ENCODE data around the gene SP100. TPM values are rescaled to one million over a fixed set of nuclear protein-coding genes. Genes with fewer than 3 reads are reported as not detected.
"Not testable (repeated sequence)": the region's sequence is repeated elsewhere in the genome, so short reads cannot be mapped to it uniquely, and the experiment has no call there.

SP100 gene
- total and polyA plus RNA-seq, 2 of the 4 experiments (the other 2 are of a cell fraction), result 50.6 to 69.0 TPM

GRCh38 chr2:230400454-230400853 lies 15.5 kb upstream of the SP100 start:
- Histone ChIP-seq H2AFZ (replicated peaks; ENCODE audit: low read length, poor library complexity) (peak overlapping the region; percentile 26), H3K14ac (replicated peaks; ENCODE audit: low read depth, low read length) (peak overlapping the region; percentile 81; the same call in 1 of the 2 replicates), H3K27me3 (ENCODE audit: control insufficient read depth, insufficient read depth, low read length) (no peaks in the 10 kb centered on the region), H3K23ac (ENCODE audit: low read depth, low read length) (no peak overlapping the region), H3K9me3 (ENCODE audit: control insufficient read depth, insufficient read depth, low read length) (peaks cover 6% of the 10 kb centered on the region; the same call in 1 of the 2 replicates), H3K18ac (ENCODE audit: low read depth, low read length) (no peak overlapping the region), H3K4ac (ENCODE audit: low read depth, low read length) (peak overlapping the region; percentile 67), H3K4me1 (ENCODE audit: control insufficient read depth, insufficient read depth, low read length) (no peaks in the 10 kb centered on the region), H2AK5ac (ENCODE audit: low read depth, low read length) (no peak overlapping the region), H3K9ac (ENCODE audit: low read depth, low read length) (no peak overlapping the region), H3K56ac (ENCODE audit: extremely low read depth, insufficient read depth, low read length) (no peak overlapping the region), H3K36me3 (ENCODE audit: control insufficient read depth, insufficient read depth, low read length) (peaks cover 14% of the 10 kb centered on the region; the same call in 1 of the 2 replicates), H2BK20ac (ENCODE audit: low read depth, low read length) (no peak overlapping the region), H2AK9ac (replicated peaks; ENCODE audit: low read depth, low read length, poor library complexity) (no peak overlapping the region), H3K27ac (ENCODE audit: insufficient read depth, low read length) (no peak overlapping the region), H3K4me3 (ENCODE audit: insufficient read depth, low read depth, low read length) (no peak overlapping the region), H3K9me1 (ENCODE audit: insufficient read depth, low read length) (no peaks in the 10 kb centered on the region), H4K20me1 (ENCODE audit: insufficient read depth, low read length) (no peaks in the 10 kb centered on the region), H2BK15ac (ENCODE audit: low read depth, low read length) (no peak overlapping the region), H3K79me1 (ENCODE audit: low read depth in 1 of 2, low read length in 2 of 2) (no peaks in the 10 kb centered on the region), H4K8ac (ENCODE audit: low read depth in 2 of 2, low read length in 2 of 2) (0 out of 4 replicates have a peak overlapping the region, but pooled peaks of 1 of the 2 experiments have one; percentile 61), H4K91ac (ENCODE audit: insufficient read depth, low read depth, low read length) (no peak overlapping the region), H2BK5ac (ENCODE audit: low read depth, low read length, poor library complexity, severe bottlenecking) (no peak overlapping the region), H2BK120ac (ENCODE audit: low read depth, low read length) (0 out of 2 replicates have a peak overlapping the region, but pooled peaks have one; percentile 40), H3K4me2 (ENCODE audit: low read depth, low read length) (no peak overlapping the region), H4K5ac (ENCODE audit: low read depth, low read length) (no peak overlapping the region)
- ATAC-seq (ENCODE audit: low read depth) (peak; percentile 84), DNase-seq (peak; percentile 65)
- in situ Hi-C loops (cut with MboI; ENCODE audit: low sequenced_read_pairs), result loop anchor here (25.0 kb wide), 1 partner anchor 412 kb away; no protein-coding TSS in a partner anchor
- CTCF ChIA-PET, result no interaction called here
- no TSS peak for BruUV-seq (replicated peaks)
- whole genome bisulfite sequencing, 2 experiments (ENCODE audit: extremely low coverage in 2 of 2, insufficient read length in 1 of 2), result no CpG with 5 or more reads among the region's 5 CpGs
- intact Hi-C loops (cut with micrococcal nuclease), result no loop called here
- POLR2A ChIA-PET (ENCODE audit: unreplicated experiment), result no interaction called here
- dilution Hi-C loops (cut with HindIII; ENCODE audit: low sequenced_read_pairs, unreplicated experiment), result no loop called here
- no peak for TF ChIP-seq ELK1 (IDR thresholded peaks at IDR 0.05; ENCODE audit: borderline replicate concordance, low read depth, low read length)
- TF ChIP-seq MAZ (IDR thresholded peaks at IDR 0.05; ENCODE audit: borderline replicate concordance, low read depth, low read length), result no peak
- TF ChIP-seq CHD1 (IDR thresholded peaks at IDR 0.05; ENCODE audit: low read depth, low read length), result no peak
- TF ChIP-seq RCOR1 (IDR thresholded peaks at IDR 0.05; ENCODE audit: insufficient replicate concordance, low read length), result no peak
- TF ChIP-seq RAD21 (IDR thresholded peaks at IDR 0.05; ENCODE audit: low read length), result no peak

- H3K9me3 ChIP-seq (ENCODE audit: control insufficient read depth, insufficient read depth, low read length); DNase-seq; H3K56ac ChIP-seq (ENCODE audit: extremely low read depth, insufficient read depth, low read length); H2BK5ac ChIP-seq (ENCODE audit: low read depth, low read length, poor library complexity, severe bottlenecking); POLR2A ChIA-PET (ENCODE audit: unreplicated experiment); H4K5ac ChIP-seq (ENCODE audit: low read depth, low read length); intact Hi-C loops (cut with micrococcal nuclease); H4K8ac ChIP-seq (ENCODE audit: low read depth in 2 of 2, low read length in 2 of 2); H2AK9ac ChIP-seq (replicated peaks; ENCODE audit: low read depth, low read length, poor library complexity); H2AK5ac ChIP-seq (ENCODE audit: low read depth, low read length); H2AFZ ChIP-seq (replicated peaks; ENCODE audit: low read length, poor library complexity); H3K27ac ChIP-seq (ENCODE audit: insufficient read depth, low read length); H3K4me1 ChIP-seq (ENCODE audit: control insufficient read depth, insufficient read depth, low read length); ATAC-seq (ENCODE audit: low read depth); dilution Hi-C loops (cut with HindIII; ENCODE audit: low sequenced_read_pairs, unreplicated experiment); H3K4me2 ChIP-seq (ENCODE audit: low read depth, low read length); H3K9me1 ChIP-seq (ENCODE audit: insufficient read depth, low read length); H2BK120ac ChIP-seq (ENCODE audit: low read depth, low read length); H4K91ac ChIP-seq (ENCODE audit: insufficient read depth, low read depth, low read length); H3K4ac ChIP-seq (ENCODE audit: low read depth, low read length); H3K18ac ChIP-seq (ENCODE audit: low read depth, low read length); H2BK20ac ChIP-seq (ENCODE audit: low read depth, low read length); CTCF ChIA-PET; H4K20me1 ChIP-seq (ENCODE audit: insufficient read depth, low read length); H2BK15ac ChIP-seq (ENCODE audit: low read depth, low read length); H3K9ac ChIP-seq (ENCODE audit: low read depth, low read length); H3K4me3 ChIP-seq (ENCODE audit: insufficient read depth, low read depth, low read length); BruUV-seq (replicated peaks); H3K27me3 ChIP-seq (ENCODE audit: control insufficient read depth, insufficient read depth, low read length); H3K14ac ChIP-seq (replicated peaks; ENCODE audit: low read depth, low read length); H3K79me1 ChIP-seq (ENCODE audit: low read depth in 1 of 2, low read length in 2 of 2); H3K23ac ChIP-seq (ENCODE audit: low read depth, low read length): not testable (repeated sequence)
- peaks cover 12% of the 10 kb centered on the region; the same call in 1 of the 2 replicates for H3K36me3 ChIP-seq (ENCODE audit: control insufficient read depth, insufficient read depth, low read length)
- in situ Hi-C loops (cut with MboI; ENCODE audit: low sequenced_read_pairs), result loop anchor here (25.0 kb wide), 1 partner anchor 411 kb away; no protein-coding TSS in a partner anchor
- WGBS, 2 experiments (ENCODE audit: extremely low coverage in 2 of 2, insufficient read length in 1 of 2), result no CpG with 5 or more reads among the region's 6 CpGs
These were observed 15.0 kb upstream of the SP100 start for GRCh38 chr2:230401026-230401425.
